Pancreas (tissue), 10 donors: ENCODE measurements around the gene MCTP1. TPM values are rescaled to one million over a fixed set of nuclear protein-coding genes. Genes with fewer than 3 reads are reported as not detected.

Source experiments
- ATAC-seq, 4 donors: fragments of 200-7000 bp; cut with Tn5 transposase; one replicate each; pipeline versions ENCODE4 v1.8.0 to v1.9.1; 2020; ENCODE audit warnings: mild to moderate bottlenecking in 4 of 4, moderate library complexity in 4 of 4
- DNase-seq, 6 donors: peaks; one replicate each; pipeline ENCODE4 v3.0.0-alpha.2; 2020
- FAIRE-seq: peaks from 2 replicates; lab custom pipeline; 2012; peaks lifted over from hg19 to GRCh38; lab: Jason Lieb, UNC
- H3K27ac ChIP-seq, 4 donors: fragments of 200-600 bp; sonication (generic); 1 replicate in 3 of 4; 2 replicates in 1 of 4; pipeline versions ENCODE4 v1.5.0 to v1.8.0; 2020
- H3K27me3 ChIP-seq, 4 donors: fragments of 200-600 bp; one replicate each; pipeline ENCODE4 v1.8.0; 2021
- H3K36me3 ChIP-seq, 3 donors: fragments of 200-600 bp; sonication (generic) in 1 of 3; one replicate each; pipeline versions ENCODE4 v1.5.0 to v1.8.0; 2020 to 2021
- H3K4me1 ChIP-seq, 3 donors: fragments of 200-600 bp; one replicate each; pipeline ENCODE4 v1.8.0; 2021
- H3K4me3 ChIP-seq, 4 donors: fragments of 200-600 bp; sonication (generic) in 2 of 4; one replicate each; pipeline versions ENCODE4 v1.5.0 to v1.8.0; 2020 to 2021
- H3K9me3 ChIP-seq, 4 donors: fragments of 200-600 bp; one replicate each; pipeline ENCODE4 v1.8.0; 2021
- CTCF ChIP-seq, 4 donors: fragments of 200-600 bp; sonication (generic) in 3 of 4; IDR thresholded peaks; one replicate each; pipeline versions ENCODE4 v1.5.0 to v1.8.0; 2021; ENCODE audit warnings: antibody characterized with exemption in 4 of 4
- WGBS, 2 donors: extraction: QIAGEN DNeasy Blood & Tissue Kit; methylation state at CpG; one replicate each; pipeline ENCODE4 v1.1.7; 2013; 5-methylcytosine and 5-hydroxymethylcytosine counted together
- intact Hi-C, 3 donors: fragments of 100-400 bp; cut with DNase I; formaldehyde crosslinking; loops; one replicate each; pipeline versions ENCODE4 v1.11.1 to v1.14.2; 2022
- polyA plus RNA-seq, 2 donors: library from polyadenylated mRNA; stranded (reverse); fragments of 200-250 nt; gene quantifications; one replicate each; pipeline ENCODE4 v1.2.3, GENCODE V29; 2013
- total RNA-seq, 6 donors: library from RNA; stranded (reverse); fragmentation: NEBNext Ultra II Directional in 4 of 6; extraction: Animal tissue kit (Norgen Biotek cat#: 25700) in 4 of 6; gene quantifications; one replicate each; pipeline versions ENCODE4 v1.2.1 to v1.2.4, GENCODE V29; 2021 to 2023
- donor health status: healthy with polysubstance abuse.
- donor health status: DM: no; HTN: no; CAD: no; lungs with moderate emphysema.
- donor health status: DM: no; HTN: no; CAD: no.
- donor health status: control.
- donor health status: control.
- donor health status: Bipolar disorder and iron deficiency.
- donor health status: DM: yes; HTN: yes; CAD: no.
- donor health status: DM: no; HTN: no; CAD: no.
- donor health status: DM: no; HTN: no; CAD: no.
- donor health status: DM: yes; HTN: yes; CAD: no.

The MCTP1 gene
- total and polyA plus RNA-seq, 8 donors = 0.80 to 8.1 (median 2.2) TPM

DNA sequence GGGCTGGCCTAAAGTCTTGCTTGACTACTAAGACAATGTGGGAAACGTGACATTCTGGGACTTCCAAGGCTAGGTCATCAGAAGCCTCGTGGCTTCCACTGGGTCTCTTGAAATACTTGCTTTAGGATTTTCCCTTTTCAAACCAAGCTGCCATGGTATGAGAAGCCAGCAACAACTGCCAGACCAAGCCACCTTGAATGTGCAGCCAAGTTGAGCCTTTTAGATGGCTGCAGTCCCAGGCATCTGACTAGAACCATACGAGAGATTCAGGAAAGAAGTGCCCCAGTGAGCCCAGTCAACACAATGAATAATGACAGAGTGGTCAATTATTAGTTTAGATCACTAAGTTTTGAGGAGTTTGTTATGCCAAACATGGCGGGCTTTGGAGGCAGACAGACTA lies 523.1 kb downstream of the MCTP1 start:
- no peaks in the 10 kb centered on the region for H3K9me3 ChIP-seq
- H3K36me3 ChIP-seq = no peaks in the 10 kb centered on the region
- intact Hi-C loops = no loop called here
- no peak overlapping the region for H3K27ac ChIP-seq
- ATAC-seq (no peak), DNase-seq (no peak), FAIRE-seq (no peak)
- H3K4me1 ChIP-seq = no peaks in the 10 kb centered on the region
- no peaks in the 10 kb centered on the region for H3K27me3 ChIP-seq
- 52 to 73% methylated on average over 4 of the region's 4 CpGs for WGBS, 2 donors
- no peak overlapping the region for H3K4me3 ChIP-seq
- TF ChIP-seq CTCF (IDR thresholded peaks at IDR 0.05) = no peak

DNA sequence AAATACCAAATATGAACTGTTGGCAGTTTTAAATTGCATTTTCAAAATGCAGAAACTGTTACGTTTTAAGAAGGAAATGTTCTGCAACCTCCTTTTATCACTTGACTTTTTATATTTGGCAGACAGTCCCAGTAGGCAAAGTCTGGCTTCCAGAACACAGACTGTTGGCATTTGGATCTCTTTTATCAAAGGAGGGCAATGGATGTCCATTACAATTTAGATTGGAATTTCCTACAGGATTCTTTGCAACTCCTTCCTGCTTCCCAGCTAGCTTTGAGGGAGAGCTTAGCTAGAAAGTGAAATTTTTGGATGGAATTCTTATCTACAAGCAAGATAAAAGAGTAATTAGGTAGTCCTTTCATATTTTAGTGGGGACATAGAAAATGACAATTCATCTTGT lies 523.8 kb downstream of the MCTP1 start:
- H3K36me3 ChIP-seq = no peaks in the 10 kb centered on the region
- no peak for ATAC-seq
- 26 to 38% methylated on average over 1 of the region's 1 CpG for WGBS, 2 donors
- H3K4me3 ChIP-seq = no peak overlapping the region
- intact Hi-C loops = no loop called here
- no peak for TF ChIP-seq CTCF (IDR thresholded peaks at IDR 0.05)
- no peak for DNase-seq
- no peaks in the 10 kb centered on the region for H3K27me3 ChIP-seq
- H3K4me1 ChIP-seq = no peaks in the 10 kb centered on the region
- no peaks in the 10 kb centered on the region for H3K9me3 ChIP-seq
- no peak overlapping the region for H3K27ac ChIP-seq
- FAIRE-seq = no peak

DNA sequence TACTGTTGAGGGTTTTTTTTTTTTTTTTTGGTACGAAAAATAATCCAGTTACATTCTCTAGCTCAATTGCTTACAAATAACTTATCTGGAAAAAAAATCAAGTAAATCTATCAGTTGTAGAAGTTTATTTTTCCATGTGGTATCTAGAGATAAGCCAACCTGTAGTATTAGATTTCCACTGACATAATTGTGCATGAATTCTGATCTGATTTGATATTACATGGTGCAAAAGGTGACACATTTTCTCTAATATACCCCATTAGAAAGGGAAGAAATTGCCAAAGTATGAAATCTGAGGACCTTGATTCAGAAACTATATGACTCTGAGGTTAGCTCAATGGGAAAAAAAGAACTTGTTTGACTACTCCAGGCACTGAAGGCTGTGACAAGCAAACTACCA lies 524.9 kb downstream of the MCTP1 start:
- no peak for DNase-seq
- Histone ChIP-seq H3K4me1 (no peaks in the 10 kb centered on the region), H3K27me3 (no peaks in the 10 kb centered on the region), H3K27ac (no peak overlapping the region), H3K36me3 (no peaks in the 10 kb centered on the region), H3K9me3 (no peaks in the 10 kb centered on the region), H3K4me3 (no peak overlapping the region)
- no peak for ATAC-seq
- intact Hi-C loops = no loop called here
- no peak for FAIRE-seq
- TF ChIP-seq CTCF (IDR thresholded peaks at IDR 0.05) = no peak
- WGBS, 2 donors = 51 to 71% methylated on average over 1 of the region's 1 CpG

GRCh38 chr5:94759022-94759421 lies 525.9 kb downstream of the MCTP1 start:
- no peaks in the 10 kb centered on the region for H3K4me1 ChIP-seq
- intact Hi-C loops = no loop called here
- no peak overlapping the region for H3K4me3 ChIP-seq
- FAIRE-seq = no peak
- no peak for TF ChIP-seq CTCF (IDR thresholded peaks at IDR 0.05)
- no peak overlapping the region for H3K27ac ChIP-seq
- no peak for ATAC-seq
- H3K27me3 ChIP-seq = no peaks in the 10 kb centered on the region
- H3K9me3 ChIP-seq = no peaks in the 10 kb centered on the region
- 28 to 38% methylated on average over 3 of the region's 3 CpGs for WGBS, 2 donors
- H3K36me3 ChIP-seq = no peaks in the 10 kb centered on the region
- no peak for DNase-seq

DNA sequence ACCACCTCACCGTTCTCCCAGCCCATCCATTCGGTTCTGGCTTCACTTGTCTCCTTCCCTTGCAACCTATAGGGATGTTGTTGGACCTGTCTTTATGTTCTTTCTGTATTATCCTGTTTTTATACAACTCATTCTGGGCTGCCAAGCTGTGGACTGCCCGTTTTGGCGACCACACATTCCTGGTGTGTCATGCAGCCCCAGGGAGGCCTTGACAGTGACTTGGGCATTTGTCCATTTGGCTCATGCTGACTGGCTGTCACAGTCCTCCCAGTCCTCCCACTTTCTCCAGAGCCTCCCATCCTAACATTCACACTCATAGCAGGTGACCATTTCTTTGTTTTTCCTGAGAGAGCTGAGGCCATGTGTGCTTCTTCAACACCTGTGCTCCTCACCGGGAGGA lies 530.1 kb downstream of the MCTP1 start:
- H3K4me3 ChIP-seq = no peak overlapping the region
- no peak for TF ChIP-seq CTCF (IDR thresholded peaks at IDR 0.05)
- FAIRE-seq (no peak), ATAC-seq (no peak), DNase-seq (no peak)
- intact Hi-C loops = no loop called here
- no peaks in the 10 kb centered on the region for H3K4me1 ChIP-seq
- H3K9me3 ChIP-seq = no peaks in the 10 kb centered on the region
- no peaks in the 10 kb centered on the region for H3K36me3 ChIP-seq
- WGBS, 2 donors = 69 to 78% methylated on average over 5 of the region's 5 CpGs
- no peaks in the 10 kb centered on the region for H3K27me3 ChIP-seq
- no peak overlapping the region for H3K27ac ChIP-seq
